ENCODE measurements around the gene CAV1. TPM values are rescaled to one million over a fixed set of nuclear protein-coding genes. Genes with fewer than 3 reads are reported as not detected.

CAV1 gene
- total RNA-seq, 1 donor from 2014 or later, result 14.4 TPM

DNA sequence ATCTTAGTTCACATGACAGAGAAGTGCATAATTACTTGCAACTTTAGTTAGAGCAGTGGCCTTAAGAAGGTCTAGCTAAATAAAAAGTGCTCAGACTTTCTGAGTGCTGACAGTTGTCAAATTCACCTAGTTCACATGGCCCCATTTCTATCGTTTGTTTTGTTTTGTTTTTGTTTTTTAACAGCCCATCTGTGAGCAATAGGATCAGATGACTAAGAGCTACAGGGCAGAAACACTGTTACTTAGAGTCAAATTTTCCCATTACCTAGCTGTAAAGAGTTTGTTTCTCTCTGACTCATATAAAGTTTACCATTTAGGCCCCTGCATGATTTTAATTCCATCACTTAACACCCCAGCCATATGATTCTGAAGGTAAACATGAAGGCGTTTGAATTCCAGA is 18.8 kb downstream of the CAV1 start:
- TF ChIP-seq, protein P1, sequence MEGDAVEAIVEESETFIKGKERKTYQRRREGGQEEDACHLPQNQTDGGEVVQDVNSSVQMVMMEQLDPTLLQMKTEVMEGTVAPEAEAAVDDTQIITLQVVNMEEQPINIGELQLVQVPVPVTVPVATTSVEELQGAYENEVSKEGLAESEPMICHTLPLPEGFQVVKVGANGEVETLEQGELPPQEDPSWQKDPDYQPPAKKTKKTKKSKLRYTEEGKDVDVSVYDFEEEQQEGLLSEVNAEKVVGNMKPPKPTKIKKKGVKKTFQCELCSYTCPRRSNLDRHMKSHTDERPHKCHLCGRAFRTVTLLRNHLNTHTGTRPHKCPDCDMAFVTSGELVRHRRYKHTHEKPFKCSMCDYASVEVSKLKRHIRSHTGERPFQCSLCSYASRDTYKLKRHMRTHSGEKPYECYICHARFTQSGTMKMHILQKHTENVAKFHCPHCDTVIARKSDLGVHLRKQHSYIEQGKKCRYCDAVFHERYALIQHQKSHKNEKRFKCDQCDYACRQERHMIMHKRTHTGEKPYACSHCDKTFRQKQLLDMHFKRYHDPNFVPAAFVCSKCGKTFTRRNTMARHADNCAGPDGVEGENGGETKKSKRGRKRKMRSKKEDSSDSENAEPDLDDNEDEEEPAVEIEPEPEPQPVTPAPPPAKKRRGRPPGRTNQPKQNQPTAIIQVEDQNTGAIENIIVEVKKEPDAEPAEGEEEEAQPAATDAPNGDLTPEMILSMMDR (conservative IDR thresholded peaks at IDR 0.05), result no peak
- H3K36me3 Mint-ChIP-seq, result no peaks in the 10 kb centered on the region
- H3K4me3 Mint-ChIP-seq, result no peak overlapping the region
- no peak for DNase-seq (ENCODE audit: extremely low spot score, unreplicated experiment)
- H3K27me3 Mint-ChIP-seq, result no peaks in the 10 kb centered on the region
- H3K4me1 Mint-ChIP-seq (ENCODE audit: unreplicated experiment), result peaks cover 3% of the 10 kb centered on the region
- H3K27ac Mint-ChIP-seq, result no peak overlapping the region
- no peaks in the 10 kb centered on the region for H3K9me3 Mint-ChIP-seq

DNA sequence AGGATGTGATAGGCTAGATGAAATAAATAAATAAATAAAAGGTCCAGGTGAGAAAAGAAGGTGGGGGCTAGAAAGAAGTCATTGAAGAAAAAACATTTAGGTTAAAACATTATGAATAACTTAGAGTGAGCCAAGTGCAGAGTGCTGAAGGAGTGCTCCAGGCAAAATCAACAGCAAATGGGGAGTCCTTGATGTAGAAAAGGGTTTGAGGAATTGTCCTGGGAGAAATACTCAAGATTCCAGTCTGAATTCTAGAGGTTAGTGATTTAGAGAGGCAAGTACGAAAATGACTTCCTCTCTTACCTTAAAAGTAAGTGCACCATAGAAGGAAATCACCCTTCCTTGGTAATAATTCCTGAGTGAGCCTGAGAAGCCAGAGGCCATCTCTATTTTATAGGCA is 19.7 kb downstream of the CAV1 start:
- no peaks in the 10 kb centered on the region for H3K27me3 Mint-ChIP-seq
- no peaks in the 10 kb centered on the region for H3K36me3 Mint-ChIP-seq
- no peak overlapping the region for H3K27ac Mint-ChIP-seq
- H3K4me1 Mint-ChIP-seq (ENCODE audit: unreplicated experiment), result peaks cover 3% of the 10 kb centered on the region
- TF ChIP-seq, protein P1 (conservative IDR thresholded peaks at IDR 0.05), result no peak
- no peak overlapping the region for H3K4me3 Mint-ChIP-seq
- H3K9me3 Mint-ChIP-seq, result no peaks in the 10 kb centered on the region
- no peak for DNase-seq (ENCODE audit: extremely low spot score, unreplicated experiment)

DNA sequence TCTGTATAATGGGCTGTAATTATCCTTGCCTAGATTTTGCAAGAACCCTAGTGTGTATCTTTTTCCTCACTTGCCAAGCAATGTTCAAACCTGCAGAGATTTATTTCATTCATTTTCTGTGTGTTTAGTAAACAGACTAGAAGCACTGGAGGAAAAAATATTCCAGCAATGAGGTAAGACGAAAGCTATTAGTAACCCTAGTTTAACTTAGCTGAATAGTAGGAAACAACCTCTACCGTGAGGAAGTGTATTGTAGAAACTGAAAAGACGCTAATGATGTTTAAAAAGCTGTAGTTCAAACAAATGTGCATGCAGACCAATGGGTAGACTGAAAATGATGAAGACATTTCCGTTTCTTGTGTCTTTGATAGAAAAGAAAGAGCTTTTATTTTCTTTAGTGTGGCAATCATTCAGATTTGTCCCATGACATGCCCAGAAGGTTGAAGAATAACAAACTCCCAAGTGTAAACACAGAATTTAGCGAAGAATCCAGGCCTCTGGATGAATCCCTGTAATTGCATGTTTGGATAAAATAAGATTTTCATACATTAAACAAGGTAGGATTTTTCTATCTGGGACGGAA is 20.7 kb downstream of the CAV1 start:
- Mint-ChIP-seq H3K9me3 (no peaks in the 10 kb centered on the region), H3K4me3 (no peak overlapping the region), H3K36me3 (no peaks in the 10 kb centered on the region), H3K27ac (no peak overlapping the region), H3K27me3 (no peaks in the 10 kb centered on the region), H3K4me1 (ENCODE audit: unreplicated experiment) (peaks cover 3% of the 10 kb centered on the region)
- TF ChIP-seq, protein P1 (conservative IDR thresholded peaks at IDR 0.05), result no peak
- DNase-seq (ENCODE audit: extremely low spot score, unreplicated experiment), result no peak

DNA sequence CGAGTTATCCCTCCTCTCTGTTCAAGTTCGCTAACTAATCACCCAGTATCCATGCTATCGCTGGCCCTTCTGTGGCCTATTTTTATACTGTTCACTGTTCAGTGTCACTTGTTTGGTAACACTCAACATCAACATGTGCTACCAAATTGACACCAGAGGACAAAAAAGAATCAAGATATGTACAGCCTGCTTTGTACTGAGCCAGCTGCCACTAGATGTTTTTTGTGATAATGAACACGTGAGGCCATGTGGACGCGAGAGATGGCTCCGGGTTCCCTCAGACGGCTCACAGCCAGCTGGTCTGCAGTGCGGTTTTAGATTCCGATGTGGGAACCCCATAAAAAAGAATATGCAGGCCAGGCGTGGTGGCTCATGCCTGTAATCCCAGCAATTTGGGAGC is 21.2 kb downstream of the CAV1 start:
- H3K9me3 Mint-ChIP-seq, result no peaks in the 10 kb centered on the region
- DNase-seq (ENCODE audit: extremely low spot score, unreplicated experiment), result no peak
- no peaks in the 10 kb centered on the region for H3K27me3 Mint-ChIP-seq
- TF ChIP-seq, protein P1 (conservative IDR thresholded peaks at IDR 0.05), result no peak
- no peak overlapping the region for H3K27ac Mint-ChIP-seq
- peaks cover 3% of the 10 kb centered on the region for H3K4me1 Mint-ChIP-seq (ENCODE audit: unreplicated experiment)
- no peak overlapping the region for H3K4me3 Mint-ChIP-seq
- no peaks in the 10 kb centered on the region for H3K36me3 Mint-ChIP-seq

DNA sequence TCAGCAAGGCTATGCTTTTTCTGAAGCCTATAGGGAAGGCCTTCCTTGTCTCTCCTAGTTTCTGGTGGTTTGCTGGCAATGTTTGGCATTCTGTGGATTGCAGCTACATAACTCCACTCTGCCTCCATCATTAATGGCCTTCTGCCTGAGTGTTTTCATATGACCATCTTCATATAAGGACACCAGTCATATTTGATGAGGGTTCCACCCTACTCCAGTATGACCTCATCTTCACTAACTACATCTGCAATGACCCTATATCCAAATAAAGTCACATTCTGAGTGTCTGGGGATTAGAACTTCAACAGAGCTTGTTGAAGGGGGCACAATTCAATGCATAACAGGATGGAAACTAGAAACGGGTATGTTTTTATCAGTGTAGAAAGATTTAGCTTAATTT is 22.1 kb downstream of the CAV1 start:
- Mint-ChIP-seq H3K27ac (no peak overlapping the region), H3K36me3 (no peaks in the 10 kb centered on the region), H3K9me3 (no peaks in the 10 kb centered on the region), H3K27me3 (no peaks in the 10 kb centered on the region), H3K4me1 (ENCODE audit: unreplicated experiment) (peaks cover 1% of the 10 kb centered on the region), H3K4me3 (no peak overlapping the region)
- no peak for DNase-seq (ENCODE audit: extremely low spot score, unreplicated experiment)
- TF ChIP-seq, protein P1 (conservative IDR thresholded peaks at IDR 0.05), result no peak

- TF ChIP-seq, protein P1 (conservative IDR thresholded peaks at IDR 0.05), result no peak
- Mint-ChIP-seq H3K4me3 (no peak overlapping the region), H3K4me1 (ENCODE audit: unreplicated experiment) (no peaks in the 10 kb centered on the region), H3K27ac (no peak overlapping the region), H3K36me3 (no peaks in the 10 kb centered on the region), H3K27me3 (no peaks in the 10 kb centered on the region), H3K9me3 (no peaks in the 10 kb centered on the region)
- DNase-seq (ENCODE audit: extremely low spot score, unreplicated experiment), result no peak
These were observed 22.5 kb downstream of the CAV1 start for GRCh38 chr7:116547347-116547746.
